Right atrium auricular region (tissue), 2 donors: ENCODE results near the gene IZUMO2. TPM values are rescaled to one million over a fixed set of nuclear protein-coding genes. Genes with fewer than 3 reads are reported as not detected.

Source experiments
- DNase-seq: peaks from one replicate; pipeline ENCODE4 v3.0.0-alpha.2; 2019; ENCODE audit warnings: low spot score
- H3K27ac ChIP-seq, 2 donors: fragments of 200-600 bp; sonication (generic); 1 replicate in 1 of 2; 2 replicates in 1 of 2; pipeline ENCODE4 v1.5.1; 2016 to 2019
- H3K27me3 ChIP-seq, 2 donors: fragments of 200-600 bp; sonication (generic); one replicate each; pipeline versions ENCODE4 v1.5.1 to v1.6.0; 2017 to 2019
- H3K36me3 ChIP-seq: fragments of 200-600 bp; sonication (generic); one replicate; pipeline ENCODE4 v1.5.1; 2016
- H3K4me1 ChIP-seq, 2 donors: fragments of 200-600 bp; sonication (generic); one replicate each; pipeline versions ENCODE4 v1.5.1 to v1.6.0; 2017 to 2019
- H3K4me3 ChIP-seq, 2 donors: fragments of 200-600 bp; sonication (generic); 1 replicate in 1 of 2; 2 replicates in 1 of 2; pipeline ENCODE4 v1.5.1; 2017 to 2019; ENCODE audit warnings: mild to moderate bottlenecking in 1 of 2, moderate library complexity in 1 of 2
- H3K9me3 ChIP-seq, 2 donors: fragments of 200-600 bp; sonication (generic); one replicate each; pipeline ENCODE4 v1.5.1; 2019
- total RNA-seq, 2 donors: library from RNA; depleted of rRNA; stranded (reverse); fragments of >200 nt; gene quantifications; one replicate each; pipeline ENCODE4 v1.1.0, GENCODE V29; 2016
- TF ChIP-seq, protein P1 (sequence below), 2 donors: fragments of 200-600 bp; sonication (generic); IDR thresholded peaks; one replicate each; pipeline ENCODE4 v1.5.1; 2019; ENCODE audit warnings: antibody characterized with exemption in 2 of 2

The IZUMO2 gene
- total RNA-seq, 2 donors from 2014 or later = not detected

- Histone ChIP-seq H3K4me1 (peaks cover 0 to 28% of the 10 kb centered on the region in 2 donors), H3K27ac (peak overlapping the region; percentile 52 to 75), H3K27me3 (no peaks in the 10 kb centered on the region), H3K4me3 (peak overlapping the region; percentile 32 to 34), H3K9me3 (no peaks in the 10 kb centered on the region), H3K36me3 (no peaks in the 10 kb centered on the region)
- no peak for DNase-seq
- TF ChIP-seq, protein P1, sequence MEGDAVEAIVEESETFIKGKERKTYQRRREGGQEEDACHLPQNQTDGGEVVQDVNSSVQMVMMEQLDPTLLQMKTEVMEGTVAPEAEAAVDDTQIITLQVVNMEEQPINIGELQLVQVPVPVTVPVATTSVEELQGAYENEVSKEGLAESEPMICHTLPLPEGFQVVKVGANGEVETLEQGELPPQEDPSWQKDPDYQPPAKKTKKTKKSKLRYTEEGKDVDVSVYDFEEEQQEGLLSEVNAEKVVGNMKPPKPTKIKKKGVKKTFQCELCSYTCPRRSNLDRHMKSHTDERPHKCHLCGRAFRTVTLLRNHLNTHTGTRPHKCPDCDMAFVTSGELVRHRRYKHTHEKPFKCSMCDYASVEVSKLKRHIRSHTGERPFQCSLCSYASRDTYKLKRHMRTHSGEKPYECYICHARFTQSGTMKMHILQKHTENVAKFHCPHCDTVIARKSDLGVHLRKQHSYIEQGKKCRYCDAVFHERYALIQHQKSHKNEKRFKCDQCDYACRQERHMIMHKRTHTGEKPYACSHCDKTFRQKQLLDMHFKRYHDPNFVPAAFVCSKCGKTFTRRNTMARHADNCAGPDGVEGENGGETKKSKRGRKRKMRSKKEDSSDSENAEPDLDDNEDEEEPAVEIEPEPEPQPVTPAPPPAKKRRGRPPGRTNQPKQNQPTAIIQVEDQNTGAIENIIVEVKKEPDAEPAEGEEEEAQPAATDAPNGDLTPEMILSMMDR (IDR thresholded peaks at IDR 0.05) = no peak
Observed at GRCh38 chr19:50204811-50205675, 42.0 kb upstream of the IZUMO2 start.

DNA sequence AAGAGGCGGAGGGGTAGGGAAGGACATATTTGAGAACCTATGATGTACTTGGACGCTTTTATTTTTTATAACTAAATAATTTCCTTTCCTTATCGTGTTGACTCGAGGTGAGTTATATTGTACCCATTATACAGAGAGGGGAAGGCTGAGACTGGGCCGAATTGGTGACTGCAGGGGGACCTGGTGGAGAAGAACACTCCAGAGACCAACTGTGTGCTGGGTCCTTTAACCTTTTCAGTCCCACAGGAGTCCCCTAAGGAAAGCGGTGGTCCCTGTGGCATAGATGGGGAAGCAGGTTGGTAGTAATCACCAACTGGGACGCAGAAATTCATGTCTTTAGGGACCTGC lies 41.0 kb upstream of the IZUMO2 start:
- no peaks in the 10 kb centered on the region for H3K9me3 ChIP-seq
- peak overlapping the region; percentile 88 for H3K27ac ChIP-seq
- H3K4me1 ChIP-seq = peaks cover 0 to 37% of the 10 kb centered on the region in 2 donors
- peak overlapping the region; percentile 67 to 68 for H3K4me3 ChIP-seq
- TF ChIP-seq, protein P1 (IDR thresholded peaks at IDR 0.05) = no peak
- no peak for DNase-seq
- H3K27me3 ChIP-seq = no peaks in the 10 kb centered on the region
- no peaks in the 10 kb centered on the region for H3K36me3 ChIP-seq

DNA sequence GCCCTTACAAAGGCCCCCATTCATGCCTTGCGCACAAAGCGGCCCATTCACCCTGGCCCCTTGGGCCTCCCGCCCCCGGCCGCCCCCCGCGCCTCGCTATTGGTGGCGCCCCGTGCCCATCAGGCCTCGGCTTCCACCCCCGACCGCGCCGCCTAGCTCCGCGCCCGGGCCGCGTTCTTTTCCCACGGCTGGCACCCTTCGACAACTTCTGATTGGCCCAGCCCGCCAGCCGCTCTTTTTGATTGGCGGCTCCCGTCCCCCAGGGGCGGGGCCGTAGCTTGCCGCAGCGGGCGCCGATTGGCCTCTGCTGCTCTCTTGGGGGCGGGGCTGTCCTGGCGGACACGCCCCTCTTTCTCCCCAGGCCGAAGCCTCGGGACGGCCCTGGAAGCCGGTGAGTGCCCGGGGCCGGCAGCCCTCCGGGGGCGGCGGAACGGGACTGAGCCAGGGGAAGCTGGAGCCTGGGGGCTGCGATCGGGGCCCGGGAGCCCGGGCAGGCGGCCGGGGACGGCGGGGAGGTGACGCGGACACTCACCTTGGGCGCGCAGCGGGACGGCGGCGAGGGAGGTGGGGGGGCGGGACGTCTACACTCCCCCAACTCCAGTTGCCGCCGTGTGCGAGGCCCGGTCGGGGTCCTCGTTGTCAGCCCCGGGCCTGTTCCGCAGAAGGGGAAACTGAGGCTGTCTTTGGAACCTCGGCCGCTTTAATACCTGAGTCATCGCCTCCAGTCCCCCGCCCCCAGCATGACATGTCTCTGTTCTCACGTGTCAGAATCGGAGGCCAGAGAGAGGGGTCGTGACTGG lies 40.4 kb upstream of the IZUMO2 start, which contains the start of gene MYH14:
MYH14 (plus strand) TSS at position 342 of the 800 bp plus-strand sequence. CDS start 6,744 bp downstream, outside the sequence.
- Histone ChIP-seq H3K27ac (peak within 1 kb of the TSS; percentile 88), H3K4me1 (peaks cover 0 to 43% of the 10 kb centered on the region in 2 donors)

GRCh38 chr19:50202962-50203280 lies 39.8 kb upstream of the IZUMO2 start:
- Histone ChIP-seq H3K4me3 (peak overlapping the region; percentile 37 to 68), H3K27me3 (no peaks in the 10 kb centered on the region), H3K36me3 (no peaks in the 10 kb centered on the region), H3K9me3 (no peaks in the 10 kb centered on the region), H3K4me1 (peaks cover 0 to 46% of the 10 kb centered on the region in 2 donors), H3K27ac (peak overlapping the region; percentile 59 to 62)
- TF ChIP-seq, protein P1 (IDR thresholded peaks at IDR 0.05) = no peak
- DNase-seq = no peak

More for the DNA sequence above, 40.4 kb upstream of the IZUMO2 start, which contains the start of gene MYH14:
- H3K27me3 ChIP-seq = no peaks in the 10 kb centered on the region
- no peaks in the 10 kb centered on the region for H3K36me3 ChIP-seq
- peak within 1 kb of the TSS; percentile 67 to 68 for H3K4me3 ChIP-seq
- TF ChIP-seq, protein P1 (IDR thresholded peaks at IDR 0.05) = no peak
- peak; percentile 77 for DNase-seq
- no peaks in the 10 kb centered on the region for H3K9me3 ChIP-seq

DNA sequence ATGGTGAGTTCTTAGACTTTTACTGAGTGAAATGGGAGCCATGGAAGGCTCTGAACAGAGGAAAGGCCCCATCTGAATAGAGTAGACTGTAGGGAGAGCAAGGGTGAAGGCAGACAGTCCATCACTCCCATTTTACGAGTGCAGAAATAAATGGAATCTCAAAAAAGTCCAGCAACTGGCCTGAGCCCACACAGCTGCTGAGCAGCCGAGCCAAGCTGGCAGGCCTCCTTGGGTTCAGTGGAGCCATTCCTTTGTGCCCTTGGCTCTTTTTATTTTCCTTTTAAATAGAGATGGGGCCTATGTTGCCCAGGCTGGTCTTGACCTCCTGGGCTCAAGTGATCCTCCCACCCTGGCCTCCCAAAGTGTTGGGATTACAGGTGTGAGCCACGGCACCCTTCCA lies 39.3 kb upstream of the IZUMO2 start:
- Histone ChIP-seq H3K9me3 (no peaks in the 10 kb centered on the region), H3K27me3 (no peaks in the 10 kb centered on the region), H3K36me3 (no peaks in the 10 kb centered on the region), H3K4me1 (peaks cover 0 to 46% of the 10 kb centered on the region in 2 donors), H3K4me3 (no peak overlapping the region), H3K27ac (no peak overlapping the region)
- TF ChIP-seq, protein P1 (IDR thresholded peaks at IDR 0.05) = no peak
- no peak for DNase-seq
